Non-pigmented ciliary epithelial cell (primary cell): ENCODE data around the gene LMX1B.
"Not testable (repeated sequence)": the region's sequence is repeated elsewhere in the genome, so short reads cannot be mapped to it uniquely, and the experiment has no call there.

ENCODE experiments used
- DNase-seq: peaks from one replicate; pipeline ENCODE4 v3.0.0-alpha.2; 2010; ENCODE audit warnings: low read depth

LMX1B gene

GRCh38 chr9:126719618-126720031 is 105.9 kb downstream of the LMX1B start:
- peak; percentile 20 for DNase-seq

DNA sequence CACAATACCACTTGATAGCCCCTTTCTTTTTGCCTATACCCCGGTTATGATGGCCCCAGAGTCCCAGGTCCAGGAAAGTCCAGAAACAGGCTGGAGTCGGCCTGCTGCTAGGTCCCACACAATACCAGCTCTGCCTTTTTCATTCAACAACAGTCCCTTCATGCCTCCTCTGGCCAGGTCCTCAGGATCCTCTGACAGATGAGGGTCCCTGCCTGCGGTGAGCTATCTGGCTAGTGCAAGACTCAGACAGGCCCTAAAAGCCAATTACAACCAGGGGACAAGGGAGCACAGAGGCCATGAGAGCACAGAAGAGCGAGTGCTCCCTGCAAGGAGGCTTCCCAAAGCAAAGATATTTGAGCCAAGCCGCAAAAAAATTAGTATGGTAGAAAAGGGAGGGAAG is 106.3 kb downstream of the LMX1B start:
- no peak for DNase-seq

GRCh38 chr9:126720661-126721563 is 107.2 kb downstream of the LMX1B start:
- DNase-seq = no peak

DNA sequence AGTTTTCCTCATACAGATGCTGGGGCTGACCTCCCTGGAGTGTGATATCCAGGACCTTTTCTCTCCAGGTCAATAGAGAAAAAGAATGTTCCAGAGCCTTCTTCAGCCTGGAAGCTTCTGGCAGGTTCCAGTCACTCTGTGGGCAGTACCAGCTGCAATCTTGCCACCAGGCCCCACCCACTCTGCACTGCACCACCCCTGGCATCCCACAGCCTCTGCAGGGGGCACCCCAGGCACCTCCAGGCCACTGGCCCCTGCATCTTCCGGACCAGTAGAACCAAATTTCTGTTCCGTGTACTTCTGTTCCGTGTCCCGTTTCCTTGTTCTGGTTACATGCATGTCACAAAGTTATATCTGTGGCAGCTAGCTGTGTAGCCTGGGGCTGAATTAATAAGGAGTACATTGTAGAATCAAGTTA is 107.8 kb downstream of the LMX1B start:
- DNase-seq = no peak

DNA sequence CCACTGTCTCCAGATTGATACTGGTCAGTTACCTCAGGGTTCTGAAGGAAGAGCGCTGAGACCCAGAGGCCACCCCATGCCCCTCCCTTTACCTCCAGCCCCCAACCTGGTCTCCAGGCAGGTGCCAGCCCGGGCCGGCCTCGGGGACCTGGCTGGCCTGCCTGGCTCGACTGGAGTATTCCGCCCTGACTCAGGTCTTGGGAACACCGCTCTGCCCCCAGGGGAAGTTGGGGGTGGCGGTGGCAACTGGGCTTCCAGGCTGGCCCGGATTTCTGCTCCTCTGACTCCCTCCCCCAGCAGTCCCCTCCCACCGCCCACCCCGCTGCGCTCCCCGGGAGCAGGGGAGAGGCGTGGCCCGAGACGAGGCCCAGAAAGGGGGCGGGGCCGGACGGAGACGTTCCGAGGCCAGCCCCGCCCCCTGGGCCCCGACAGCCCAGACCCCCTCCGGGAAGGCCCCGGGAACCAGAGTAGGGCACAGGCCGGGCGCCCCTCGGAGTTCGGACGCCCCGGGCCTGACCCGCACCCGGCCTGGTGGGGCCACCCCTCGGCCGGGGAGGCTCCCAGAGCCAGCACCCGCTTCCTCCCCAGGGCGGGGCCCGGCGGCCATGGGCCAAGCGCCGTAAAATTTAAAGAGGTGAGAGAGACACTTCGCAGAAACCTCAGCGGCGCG is 108.7 kb downstream of the LMX1B start:
- DNase-seq = no peak

- DNase-seq = no peak
Observed at GRCh38 chr9:126722922-126723806, 109.4 kb downstream of the LMX1B start.

GRCh38 chr9:126723807-126724172 is 110.1 kb downstream of the LMX1B start:
- no peak for DNase-seq

DNA sequence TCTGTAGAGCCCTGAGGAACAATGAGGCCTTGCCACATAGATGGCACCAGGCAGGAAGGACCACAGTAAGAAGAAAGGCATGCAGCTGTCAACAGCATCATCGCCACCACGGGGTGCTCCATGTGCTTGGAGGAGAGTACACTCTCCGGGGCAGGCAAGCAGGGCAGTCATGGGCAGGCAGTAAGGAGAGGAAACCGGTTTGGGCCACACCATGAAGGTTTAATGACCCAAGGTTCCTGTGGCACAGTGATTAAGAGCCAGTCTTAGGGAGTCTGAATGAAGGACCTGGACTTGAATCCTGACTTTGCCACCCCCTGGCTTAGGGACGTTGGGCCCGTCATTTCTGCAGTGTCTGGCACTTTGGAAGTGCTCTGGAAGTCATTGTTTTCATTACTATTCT is 110.5 kb downstream of the LMX1B start:
- DNase-seq = no peak

DNA sequence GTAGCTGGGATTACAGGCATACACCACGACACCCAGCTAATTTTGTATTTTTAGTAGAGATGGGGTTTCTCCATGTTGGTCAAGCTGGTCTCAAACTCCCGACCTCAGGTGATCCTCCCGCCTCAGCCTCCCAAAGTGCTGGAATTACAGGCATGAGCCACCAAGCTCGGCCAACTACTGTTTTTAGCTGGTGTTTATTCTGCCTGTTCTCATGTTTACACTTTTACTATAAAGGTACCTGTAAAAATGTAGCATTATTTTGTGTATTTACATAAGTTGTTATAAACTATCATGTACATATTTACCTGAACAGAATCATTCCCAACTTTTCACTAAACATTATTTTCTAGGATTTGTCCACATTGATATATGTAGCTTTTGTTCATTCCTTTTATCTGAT is 111.8 kb downstream of the LMX1B start:
- not testable (repeated sequence) for DNase-seq

DNA sequence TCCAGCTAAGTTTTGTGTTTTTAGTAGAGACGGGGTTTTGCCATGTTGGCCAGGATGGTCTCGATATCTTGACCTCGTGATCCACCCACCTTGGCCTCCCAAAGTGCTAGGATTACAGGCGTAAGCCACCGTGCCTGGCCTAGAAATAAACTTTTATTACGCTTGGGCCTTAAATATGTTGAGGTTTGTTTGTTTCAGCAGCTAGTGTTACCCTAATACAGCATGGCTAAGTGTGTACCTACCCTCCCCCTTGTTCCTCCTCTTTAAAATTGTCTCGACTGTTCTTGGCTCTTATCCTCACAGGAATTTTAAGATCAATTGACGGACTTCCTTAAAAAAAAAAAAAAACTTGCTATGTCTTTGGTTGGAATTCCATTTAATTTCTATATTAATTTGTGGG is 114.5 kb downstream of the LMX1B start:
- DNase-seq = not testable (repeated sequence)

DNA sequence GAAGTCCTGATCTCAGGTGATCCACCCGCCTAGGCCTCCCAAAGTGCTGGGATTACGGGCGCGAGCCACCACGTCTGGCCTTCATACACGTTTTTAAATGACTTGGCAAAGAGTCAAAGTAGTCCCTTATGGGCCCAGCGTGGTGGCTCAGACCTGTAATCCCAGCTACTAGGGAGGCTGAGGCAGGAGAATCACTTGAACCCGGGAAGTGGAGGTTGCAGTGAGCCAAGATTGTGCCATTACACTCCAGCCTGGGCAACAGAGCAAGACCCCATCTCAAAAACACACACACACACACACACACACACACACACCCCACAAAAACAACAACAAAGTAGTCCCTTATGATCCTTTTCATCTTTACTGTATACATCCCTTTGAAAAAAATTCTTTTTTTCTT is 116.9 kb downstream of the LMX1B start:
- not testable (repeated sequence) for DNase-seq

DNA sequence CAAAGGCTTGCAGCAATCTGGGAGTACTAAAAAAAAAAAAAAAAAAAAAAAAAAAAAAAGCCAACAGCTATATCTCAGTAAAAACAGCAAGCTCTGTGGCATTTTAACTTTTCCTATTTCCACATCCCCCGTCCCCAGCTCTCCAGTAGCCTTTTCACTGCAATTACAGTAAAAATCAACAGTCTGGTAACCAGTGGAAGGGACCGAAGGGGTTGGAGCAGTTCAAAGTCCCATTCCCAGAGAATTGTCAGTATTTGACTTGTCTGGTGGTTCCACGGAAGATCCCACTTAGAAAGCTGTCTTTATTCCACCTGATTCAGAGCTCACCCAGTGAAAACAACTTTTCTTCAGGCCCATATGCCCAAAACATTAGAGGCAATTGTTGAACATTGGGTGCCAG is 119.3 kb downstream of the LMX1B start:
- no peak for DNase-seq

- DNase-seq = no peak
Observed at GRCh38 chr9:126734877-126735276, 121.1 kb downstream of the LMX1B start.

GRCh38 chr9:126735482-126735881 is 121.8 kb downstream of the LMX1B start:
- DNase-seq = no peak

DNA sequence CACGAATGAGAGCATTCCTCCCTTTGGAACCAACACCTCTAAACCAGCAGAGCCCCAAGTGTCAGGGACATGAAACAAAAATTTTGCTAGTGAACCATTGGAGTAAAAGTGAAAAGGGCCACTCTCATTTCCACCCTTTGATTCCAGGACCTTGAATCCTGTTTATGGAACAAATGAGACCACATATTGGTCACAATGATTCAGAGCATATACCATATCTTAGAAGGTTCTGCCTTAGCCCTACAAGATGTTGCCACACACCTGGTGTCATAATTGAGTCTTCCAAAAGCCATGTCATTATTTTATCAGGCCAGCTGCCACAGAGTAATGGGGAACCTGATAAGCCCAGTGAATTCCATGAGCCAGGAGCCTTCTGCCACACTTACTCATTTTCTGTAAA is 124.8 kb downstream of the LMX1B start:
- DNase-seq = no peak

- DNase-seq = no peak
Observed at GRCh38 chr9:126743041-126743440, 129.3 kb downstream of the LMX1B start.

DNA sequence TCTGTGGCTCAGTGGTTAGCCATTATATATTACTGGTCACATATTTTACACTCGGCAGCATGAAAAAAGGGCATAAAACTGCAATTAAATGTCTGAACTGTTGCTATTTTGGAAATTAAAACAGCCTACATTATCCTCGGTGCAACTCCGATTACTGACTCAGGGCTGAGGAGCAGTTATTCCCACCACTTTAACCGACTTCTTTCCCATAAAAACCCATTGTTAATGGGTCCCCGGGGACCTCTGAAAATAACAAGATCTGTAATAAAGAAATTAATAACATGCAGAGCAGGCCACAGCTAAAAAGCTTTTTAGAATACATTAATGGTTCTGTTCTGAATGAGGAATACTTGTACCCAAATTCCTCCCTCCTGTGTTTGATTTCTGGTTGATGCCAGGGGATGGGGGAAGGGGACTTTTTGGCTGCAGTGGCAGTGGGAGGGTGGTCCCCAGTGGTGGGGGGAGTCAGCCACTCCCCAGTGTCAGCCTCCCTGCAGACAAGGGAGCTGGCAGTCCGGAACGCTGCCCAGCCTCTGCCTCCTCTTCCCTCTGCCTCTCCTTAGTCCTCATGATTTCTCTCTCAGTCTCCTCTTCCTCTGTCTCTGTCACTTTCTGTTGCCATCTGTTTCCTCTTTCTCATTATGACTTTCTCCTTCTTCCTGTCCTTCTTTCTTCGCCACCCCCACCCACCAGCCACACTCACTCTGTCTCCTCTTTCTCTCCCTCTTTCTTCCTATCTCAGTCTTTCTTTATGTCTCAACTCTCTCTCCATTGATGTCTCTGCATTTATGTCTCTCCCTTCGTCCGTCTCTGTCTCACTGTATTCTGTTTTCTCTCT is 132.1 kb downstream of the LMX1B start:
- DNase-seq = no peak
